ENCODE results near the gene PEX16. TPM values are rescaled to one million over a fixed set of nuclear protein-coding genes. Genes with fewer than 3 reads are reported as not detected.

Gene PEX16
- total RNA-seq, 1 experiment from 2014 or later, result 34.5 TPM

DNA sequence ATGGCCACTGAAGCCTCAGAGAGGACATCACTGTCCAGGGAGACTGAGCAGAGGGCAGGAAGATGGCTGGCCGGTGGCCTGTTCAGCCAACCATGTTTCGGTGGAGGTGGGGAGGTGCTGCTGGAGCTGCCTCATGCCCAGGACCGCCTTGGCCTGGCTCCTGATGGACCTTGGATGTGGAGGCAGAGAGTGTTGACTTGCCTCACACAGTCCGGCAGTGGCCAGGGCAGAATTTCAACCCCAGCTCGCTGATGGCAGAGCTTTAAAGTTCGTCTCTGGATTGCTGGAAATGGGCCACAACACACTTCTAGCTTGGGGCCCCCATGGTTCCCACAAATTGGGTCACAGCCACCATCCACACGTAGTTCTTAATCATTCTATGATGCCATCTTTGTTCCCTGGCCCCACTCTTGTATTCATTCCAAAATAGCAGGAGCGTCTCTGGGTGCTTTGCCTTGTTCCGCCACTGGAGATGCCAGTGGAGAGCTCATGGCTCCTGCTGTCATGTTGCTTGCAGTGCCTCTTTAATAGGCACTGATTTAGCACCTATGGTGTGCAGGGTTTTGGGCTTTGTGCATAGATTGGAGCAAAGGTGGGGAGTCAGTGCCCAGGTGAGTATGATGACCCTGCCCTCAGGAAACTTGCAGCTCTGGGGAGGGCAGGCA lies 26.7 kb downstream of the PEX16 start:
- DNase-seq, result no peak
- H3K27ac Mint-ChIP-seq (ENCODE audit: unreplicated experiment), result no peak overlapping the region
- peaks cover 59% of the 10 kb centered on the region for H3K27me3 Mint-ChIP-seq (ENCODE audit: unreplicated experiment)
- BruUV-seq (replicated peaks), result no TSS peak
- H3K36me3 Mint-ChIP-seq (ENCODE audit: insufficient read depth, unreplicated experiment), result no peaks in the 10 kb centered on the region
- intact Hi-C loops (cut with micrococcal nuclease; ENCODE audit: unreplicated experiment), result no loop called here
- H3K4me3 Mint-ChIP-seq (ENCODE audit: low read depth, unreplicated experiment), result no peak overlapping the region
- TF ChIP-seq, protein P1, sequence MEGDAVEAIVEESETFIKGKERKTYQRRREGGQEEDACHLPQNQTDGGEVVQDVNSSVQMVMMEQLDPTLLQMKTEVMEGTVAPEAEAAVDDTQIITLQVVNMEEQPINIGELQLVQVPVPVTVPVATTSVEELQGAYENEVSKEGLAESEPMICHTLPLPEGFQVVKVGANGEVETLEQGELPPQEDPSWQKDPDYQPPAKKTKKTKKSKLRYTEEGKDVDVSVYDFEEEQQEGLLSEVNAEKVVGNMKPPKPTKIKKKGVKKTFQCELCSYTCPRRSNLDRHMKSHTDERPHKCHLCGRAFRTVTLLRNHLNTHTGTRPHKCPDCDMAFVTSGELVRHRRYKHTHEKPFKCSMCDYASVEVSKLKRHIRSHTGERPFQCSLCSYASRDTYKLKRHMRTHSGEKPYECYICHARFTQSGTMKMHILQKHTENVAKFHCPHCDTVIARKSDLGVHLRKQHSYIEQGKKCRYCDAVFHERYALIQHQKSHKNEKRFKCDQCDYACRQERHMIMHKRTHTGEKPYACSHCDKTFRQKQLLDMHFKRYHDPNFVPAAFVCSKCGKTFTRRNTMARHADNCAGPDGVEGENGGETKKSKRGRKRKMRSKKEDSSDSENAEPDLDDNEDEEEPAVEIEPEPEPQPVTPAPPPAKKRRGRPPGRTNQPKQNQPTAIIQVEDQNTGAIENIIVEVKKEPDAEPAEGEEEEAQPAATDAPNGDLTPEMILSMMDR (IDR thresholded peaks at IDR 0.05; ENCODE audit: unreplicated experiment), result no peak
- CTCF ChIA-PET, result interaction anchor here (0.5 to 0.6 kb wide), 2 partner anchors 86 to 1732 kb away, joined by 3 read pairs; no protein-coding TSS in a partner anchor
- H3K4me1 Mint-ChIP-seq (ENCODE audit: low read depth, unreplicated experiment), result no peaks in the 10 kb centered on the region
- no peaks in the 10 kb centered on the region for H3K9me3 Mint-ChIP-seq (ENCODE audit: low read depth, unreplicated experiment)

DNA sequence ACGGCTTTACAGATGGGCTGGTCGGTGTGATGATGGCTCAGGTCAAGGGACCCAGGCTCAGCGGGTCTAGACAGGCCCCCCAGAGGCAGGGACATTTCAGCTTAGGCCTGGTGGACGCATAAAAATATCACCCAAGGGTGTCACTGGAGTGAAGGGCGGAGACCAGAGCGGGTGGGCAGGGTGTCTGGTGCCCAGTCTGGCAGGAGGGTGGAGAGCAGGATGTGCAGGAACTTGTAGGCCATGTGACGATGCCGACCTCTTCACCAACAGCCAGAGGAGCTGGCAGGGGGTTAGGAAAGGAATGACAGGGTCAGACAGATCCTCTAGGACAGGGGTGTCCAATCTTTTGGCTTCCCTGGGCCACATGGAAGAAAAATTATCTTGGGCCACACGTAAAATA lies 27.7 kb downstream of the PEX16 start:
- no peak for DNase-seq
- H3K36me3 Mint-ChIP-seq (ENCODE audit: insufficient read depth, unreplicated experiment), result peaks cover 5% of the 10 kb centered on the region
- H3K27me3 Mint-ChIP-seq (ENCODE audit: unreplicated experiment), result peaks cover 56% of the 10 kb centered on the region
- no peak overlapping the region for H3K27ac Mint-ChIP-seq (ENCODE audit: unreplicated experiment)
- intact Hi-C loops (cut with micrococcal nuclease; ENCODE audit: unreplicated experiment), result no loop called here
- H3K9me3 Mint-ChIP-seq (ENCODE audit: low read depth, unreplicated experiment), result no peaks in the 10 kb centered on the region
- H3K4me3 Mint-ChIP-seq (ENCODE audit: low read depth, unreplicated experiment), result no peak overlapping the region
- H3K4me1 Mint-ChIP-seq (ENCODE audit: low read depth, unreplicated experiment), result no peaks in the 10 kb centered on the region
- CTCF ChIA-PET, result no interaction called here
- TF ChIP-seq, protein P1 (IDR thresholded peaks at IDR 0.05; ENCODE audit: unreplicated experiment), result no peak
- no TSS peak for BruUV-seq (replicated peaks)

DNA sequence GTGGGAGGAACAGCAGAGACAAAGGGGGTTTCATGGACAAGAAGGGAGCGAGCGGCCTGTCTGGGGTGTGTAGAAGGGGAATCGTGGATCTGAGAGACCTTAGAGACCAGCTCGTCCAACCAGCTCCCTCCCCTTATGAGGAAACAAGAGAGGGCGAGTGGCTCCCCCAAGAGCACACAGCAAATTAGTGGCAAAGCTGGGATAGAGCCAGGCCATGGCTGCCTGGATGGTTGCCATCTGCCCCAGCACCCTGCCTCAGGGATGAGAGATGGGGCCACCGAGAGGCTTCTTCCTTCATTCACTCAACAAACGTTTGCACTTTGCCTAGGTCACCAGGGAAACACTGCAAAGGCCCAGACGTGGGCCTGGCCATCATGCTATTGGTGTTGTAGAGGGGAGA lies 28.1 kb downstream of the PEX16 start:
- no TSS peak for BruUV-seq (replicated peaks)
- Mint-ChIP-seq H3K27me3 (ENCODE audit: unreplicated experiment) (peaks cover 56% of the 10 kb centered on the region), H3K4me1 (ENCODE audit: low read depth, unreplicated experiment) (no peaks in the 10 kb centered on the region), H3K36me3 (ENCODE audit: insufficient read depth, unreplicated experiment) (peaks cover 10% of the 10 kb centered on the region), H3K27ac (ENCODE audit: unreplicated experiment) (no peak overlapping the region), H3K9me3 (ENCODE audit: low read depth, unreplicated experiment) (no peaks in the 10 kb centered on the region), H3K4me3 (ENCODE audit: low read depth, unreplicated experiment) (no peak overlapping the region)
- CTCF ChIA-PET, result no interaction called here
- no peak for DNase-seq
- TF ChIP-seq, protein P1 (IDR thresholded peaks at IDR 0.05; ENCODE audit: unreplicated experiment), result no peak
- intact Hi-C loops (cut with micrococcal nuclease; ENCODE audit: unreplicated experiment), result no loop called here

DNA sequence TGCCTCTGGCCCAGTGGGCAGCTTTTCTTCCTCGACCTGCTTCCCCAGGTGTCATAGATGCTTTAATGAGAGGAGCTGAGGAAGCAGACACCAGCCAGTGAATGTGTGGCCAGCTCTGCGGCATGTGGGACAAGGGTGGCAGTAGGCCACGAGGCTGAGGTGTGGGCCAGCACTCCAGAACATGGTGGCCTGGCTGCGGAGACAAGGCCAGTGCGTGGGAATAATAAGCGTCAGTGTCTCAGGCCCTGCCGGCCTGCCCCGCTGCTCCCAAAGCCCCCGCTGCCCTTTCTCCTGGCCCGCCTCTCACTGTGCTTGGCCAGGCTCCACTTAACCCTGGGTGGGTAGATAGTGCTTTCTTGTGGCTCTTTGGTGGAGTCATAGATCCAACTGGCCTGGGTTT lies 30.1 kb downstream of the PEX16 start:
- no peak for DNase-seq
- no peak overlapping the region for H3K27ac Mint-ChIP-seq (ENCODE audit: unreplicated experiment)
- H3K27me3 Mint-ChIP-seq (ENCODE audit: unreplicated experiment), result peaks cover 48% of the 10 kb centered on the region
- no peaks in the 10 kb centered on the region for H3K4me1 Mint-ChIP-seq (ENCODE audit: low read depth, unreplicated experiment)
- H3K4me3 Mint-ChIP-seq (ENCODE audit: low read depth, unreplicated experiment), result no peak overlapping the region
- H3K36me3 Mint-ChIP-seq (ENCODE audit: insufficient read depth, unreplicated experiment), result peaks cover 17% of the 10 kb centered on the region
- TF ChIP-seq, protein P1 (IDR thresholded peaks at IDR 0.05; ENCODE audit: unreplicated experiment), result no peak
- BruUV-seq (replicated peaks), result no TSS peak
- intact Hi-C loops (cut with micrococcal nuclease; ENCODE audit: unreplicated experiment), result no loop called here
- no peaks in the 10 kb centered on the region for H3K9me3 Mint-ChIP-seq (ENCODE audit: low read depth, unreplicated experiment)
- CTCF ChIA-PET, result no interaction called here

All from Calu3 (cell line).